GM12864 (cell line): Measurements from ENCODE around the gene SPA17.

ENCODE experiments used
- DNase-seq: peaks from one replicate; pipeline ENCODE4 v3.0.0-alpha.2; 2011; ENCODE audit warnings: low read depth
- H3K4me3 ChIP-seq: 2 replicates; pipeline ENCODE4 v1.5.1; 2011; ENCODE audit warnings: mild to moderate bottlenecking, low read depth, low read length, control low read depth
- CTCF ChIP-seq: IDR thresholded peaks from 2 replicates; pipeline ENCODE4 v1.5.1; 2011; ENCODE audit warnings: low read depth, mild to moderate bottlenecking, moderate library complexity, low read length, control low read depth, inconsistent platforms; ENCODE audit errors: missing control alignments

SPA17 gene

DNA sequence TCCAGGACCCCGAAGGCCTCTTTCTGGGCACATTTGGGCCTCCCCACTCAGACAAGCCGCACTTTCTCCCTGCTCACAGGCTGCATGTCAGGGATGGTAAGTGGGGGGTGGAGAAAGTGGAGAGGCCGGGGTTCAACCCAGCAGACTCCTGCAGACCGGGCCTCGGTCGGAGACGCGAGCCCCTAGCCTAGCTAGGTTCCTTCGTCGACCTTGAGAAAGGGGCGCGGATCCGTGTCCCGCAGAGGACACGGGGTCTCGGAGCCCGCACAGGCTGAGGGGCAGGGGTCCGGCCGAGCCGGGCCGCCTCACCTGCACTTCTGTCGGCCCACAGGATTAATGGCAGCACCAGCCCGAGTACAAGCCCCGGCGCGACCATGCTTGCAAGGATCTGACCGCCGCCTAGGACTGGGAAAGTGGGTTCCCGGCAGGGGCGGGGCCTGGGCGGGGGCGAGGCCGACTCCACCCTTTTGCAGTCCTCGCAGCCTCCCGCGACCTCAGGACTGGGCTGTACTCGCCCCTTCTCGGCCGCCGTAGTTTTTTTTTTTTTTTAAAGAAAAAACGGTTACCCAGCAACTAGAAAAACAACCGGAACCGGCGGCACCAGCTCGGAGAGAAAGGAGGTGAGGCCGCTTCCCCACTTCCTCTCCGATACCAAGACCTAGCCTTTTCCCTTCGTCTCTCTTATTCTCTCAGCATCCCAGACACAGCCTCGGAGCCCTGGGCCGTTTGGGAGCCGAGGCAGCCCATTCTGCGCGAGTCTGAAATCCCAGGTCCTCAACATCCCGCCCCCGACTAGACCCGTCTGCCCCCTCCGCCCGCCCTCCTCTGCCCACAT lies at the start of gene SPA17, which contains the start of gene SIAE:
Gene SPA17 (plus strand): TSS at position 572 of the 835 bp plus-strand sequence. CDS start 1,361 bp downstream, outside the sequence.
Gene SIAE (minus strand): TSS at position 407 of the 835 bp plus-strand sequence. CDS start 31 bp downstream, at position 376.
- DNase-seq = peak; percentile 89
- peak within 1 kb of the TSS; percentile 89 for H3K4me3 ChIP-seq
- no peak for TF ChIP-seq CTCF

- DNase-seq = no peak
- no peak overlapping the region for H3K4me3 ChIP-seq
- TF ChIP-seq CTCF = no peak
Measured at GRCh38 chr11:124625504-124626168, 48.1 kb upstream of the SPA17 start.

GRCh38 chr11:124627546-124627945 lies 46.2 kb upstream of the SPA17 start:
- no peak overlapping the region for H3K4me3 ChIP-seq
- no peak for TF ChIP-seq CTCF
- no peak for DNase-seq

DNA sequence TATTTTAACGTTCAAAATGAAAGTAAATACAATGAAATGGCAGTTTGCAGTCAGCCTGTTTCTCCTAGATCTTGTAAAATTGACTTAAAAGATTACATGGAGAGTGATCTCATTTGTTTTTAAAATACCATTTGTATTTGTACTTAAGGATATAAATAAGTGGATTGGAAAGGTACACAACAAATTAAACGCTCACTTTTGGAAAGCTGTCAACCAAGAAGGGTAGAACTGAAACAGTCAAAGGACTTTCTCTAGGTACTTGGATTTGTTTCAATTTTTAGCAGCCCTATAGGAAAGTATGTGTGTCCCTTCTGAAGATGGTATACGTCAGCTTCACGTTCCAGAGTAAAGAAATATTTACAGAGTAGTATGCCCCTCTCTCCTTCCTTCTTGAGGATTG lies 43.7 kb upstream of the SPA17 start:
- no peak for TF ChIP-seq CTCF
- no peak for DNase-seq
- H3K4me3 ChIP-seq = no peak overlapping the region

GRCh38 chr11:124633355-124633754 lies 40.3 kb upstream of the SPA17 start:
- H3K4me3 ChIP-seq = no peak overlapping the region
- DNase-seq = no peak
- TF ChIP-seq CTCF = no peak

DNA sequence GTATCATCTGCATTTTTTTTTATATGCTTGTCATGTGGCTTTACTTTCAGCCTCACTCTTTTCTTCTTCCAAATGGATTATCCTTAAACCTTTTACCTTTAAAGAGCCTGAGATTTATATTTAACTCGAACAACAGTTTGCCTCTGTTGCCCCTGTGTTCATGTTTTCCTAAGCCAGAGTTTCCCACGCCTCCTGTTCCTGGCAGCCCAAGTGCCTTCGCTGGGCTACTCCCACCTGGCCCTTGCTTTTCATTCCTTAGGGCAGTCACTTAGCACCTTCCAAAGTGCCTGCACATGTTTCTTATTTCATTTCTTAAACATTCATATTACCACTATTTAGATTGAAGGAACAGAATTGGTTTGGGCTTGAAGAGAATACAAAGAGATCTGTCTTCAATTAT lies 37.8 kb upstream of the SPA17 start:
- TF ChIP-seq CTCF = no peak
- no peak overlapping the region for H3K4me3 ChIP-seq
- no peak for DNase-seq

- TF ChIP-seq CTCF = no peak
- DNase-seq = no peak
- no peak overlapping the region for H3K4me3 ChIP-seq
Measured at GRCh38 chr11:124638500-124638899, 35.2 kb upstream of the SPA17 start.
